Measurements from ENCODE around the gene SLC24A3.
A peak's percentile ranks its signal among the peaks of the same experiment; 100 is the strongest.

Gene SLC24A3

DNA sequence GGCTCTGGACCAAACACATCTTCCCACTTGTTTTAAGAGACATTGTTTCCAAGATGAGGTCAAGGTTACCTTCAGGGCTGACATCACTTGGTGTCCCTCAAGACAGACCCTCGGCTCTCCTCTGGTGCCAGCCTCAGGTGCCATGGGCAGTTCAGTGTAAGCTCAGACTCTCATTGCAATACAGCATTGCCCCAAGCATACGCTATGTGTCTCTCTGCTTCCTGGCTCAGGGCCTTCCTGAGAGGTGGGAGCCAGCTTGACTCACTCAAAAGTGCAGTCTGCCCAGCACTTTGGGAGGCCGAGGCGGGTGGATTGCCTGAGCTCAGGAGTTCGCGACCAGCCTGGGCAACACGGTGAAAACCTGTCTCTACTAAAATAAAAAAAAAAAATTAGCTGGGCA is 51.7 kb downstream of the SLC24A3 start (continued):
- TF ChIP-seq ZNF558 (tag by site-specific recombination; IDR thresholded peaks at IDR 0.05) (no peak), ZNF416 (tag by site-specific recombination; IDR thresholded peaks at IDR 0.05) (no peak), ZBTB44 (tag by site-specific recombination; IDR thresholded peaks at IDR 0.05) (no peak), ZNF174 (tag by site-specific recombination; IDR thresholded peaks at IDR 0.05) (no peak)

- ChIA-PET CTCF (interaction anchor here (0.7 kb wide), 1 partner anchor 488 kb away, joined by 3 read pairs; no protein-coding TSS in a partner anchor), POLR2A (no interaction called here)
- Histone ChIP-seq H3K36me3 (ENCODE audit: control insufficient read depth in 2 of 2, insufficient read depth in 1 of 2, low read length in 2 of 2) (no peaks in the 10 kb centered on the region), H3K9me3 (ENCODE audit: control insufficient read depth, insufficient read depth, low read depth, low read length) (no peaks in the 10 kb centered on the region), H3K4me1 (ENCODE audit: control insufficient read depth, insufficient read depth, low read length) (no peaks in the 10 kb centered on the region), H3K4me3 (ENCODE audit: low read depth, low read length) (no peak overlapping the region), H3K27ac (ENCODE audit: extremely low read depth, low read depth, low read length) (no peak overlapping the region)
- TF ChIP-seq KLF1 (tag by site-specific recombination; IDR thresholded peaks at IDR 0.05): no peak
- TF ChIP-seq ZNF24 (tag by site-specific recombination; IDR thresholded peaks at IDR 0.05): no peak
- TF ChIP-seq ZNF214 (tag by site-specific recombination; IDR thresholded peaks at IDR 0.05; ENCODE audit: borderline replicate concordance): no peak
- TF ChIP-seq GFI1B (tag by site-specific recombination; IDR thresholded peaks at IDR 0.05): no peak
- no peak for TF ChIP-seq ZSCAN4 (tag by site-specific recombination; IDR thresholded peaks at IDR 0.05)
- no peak for TF ChIP-seq BCL11B (tag by site-specific recombination; IDR thresholded peaks at IDR 0.05; ENCODE audit: low read depth)
- TF ChIP-seq ATF2 (tag by site-specific recombination; IDR thresholded peaks at IDR 0.05; ENCODE audit: low read depth): 0 out of 2 replicates have a peak, but pooled peaks have one; percentile 7
Observed at GRCh38 chr20:19265646-19266374, 53.4 kb downstream of the SLC24A3 start.

GRCh38 chr20:19268426-19268825 is 56.0 kb downstream of the SLC24A3 start:
- no peak overlapping the region for H3K4me3 ChIP-seq (ENCODE audit: low read depth, low read length)
- no peaks in the 10 kb centered on the region for H3K36me3 ChIP-seq (ENCODE audit: control insufficient read depth in 2 of 2, insufficient read depth in 1 of 2, low read length in 2 of 2)
- ChIA-PET POLR2A (no interaction called here), CTCF (no interaction called here)
- no peak for TF ChIP-seq HOXD13 (CRISPR knock-in tag; IDR thresholded peaks at IDR 0.05; ENCODE audit: borderline replicate concordance)
- TF ChIP-seq KLF8 (tag by site-specific recombination; IDR thresholded peaks at IDR 0.05): no peak
- no peaks in the 10 kb centered on the region for H3K9me3 ChIP-seq (ENCODE audit: control insufficient read depth, insufficient read depth, low read depth, low read length)
- H3K4me1 ChIP-seq (ENCODE audit: control insufficient read depth, insufficient read depth, low read length): no peaks in the 10 kb centered on the region
- H3K27ac ChIP-seq (ENCODE audit: extremely low read depth, low read depth, low read length): no peak overlapping the region

DNA sequence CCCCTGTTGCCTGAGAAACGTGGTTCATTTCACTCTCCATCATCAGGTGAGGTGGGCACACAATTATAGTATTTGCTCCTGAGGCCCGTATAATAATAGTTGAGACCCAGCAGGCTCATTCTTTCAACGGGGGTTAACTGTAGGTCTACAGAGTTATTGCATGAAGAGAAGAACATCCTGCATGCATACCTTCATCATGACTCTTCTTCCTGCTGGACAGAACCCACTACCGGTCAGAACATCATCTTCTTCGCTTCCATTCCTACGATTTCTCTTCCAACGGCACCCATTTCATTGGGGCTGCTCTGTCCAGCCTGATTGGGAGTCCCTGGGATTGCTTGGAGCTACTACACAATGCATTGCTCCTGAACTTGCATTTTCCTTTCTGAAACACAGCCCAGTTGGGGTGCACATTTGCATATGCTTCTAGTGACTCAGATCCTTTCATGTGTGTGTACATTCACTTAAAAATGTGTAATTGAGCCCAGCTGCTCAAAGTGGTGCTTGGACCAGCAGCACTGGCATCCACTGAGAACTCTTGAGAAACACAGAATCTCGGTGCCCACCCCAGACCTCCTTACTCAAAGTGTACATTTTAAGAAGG is 57.4 kb downstream of the SLC24A3 start:
- no peaks in the 10 kb centered on the region for H3K36me3 ChIP-seq (ENCODE audit: control insufficient read depth in 2 of 2, insufficient read depth in 1 of 2, low read length in 2 of 2)
- POLR2A ChIA-PET: no interaction called here
- no peaks in the 10 kb centered on the region for H3K9me3 ChIP-seq (ENCODE audit: control insufficient read depth, insufficient read depth, low read depth, low read length)
- no peak overlapping the region for H3K4me3 ChIP-seq (ENCODE audit: low read depth, low read length)
- no peak overlapping the region for H3K27ac ChIP-seq (ENCODE audit: extremely low read depth, low read depth, low read length)
- no peaks in the 10 kb centered on the region for H3K4me1 ChIP-seq (ENCODE audit: control insufficient read depth, insufficient read depth, low read length)
- CTCF ChIA-PET: no interaction called here
- TF ChIP-seq ZEB2 (tag by site-specific recombination; IDR thresholded peaks at IDR 0.05) (no peak), ZNF366 (tag by site-specific recombination; conservative IDR thresholded peaks at IDR 0.05) (no peak), EGR2 (tag by site-specific recombination; IDR thresholded peaks at IDR 0.05; ENCODE audit: low read depth) (no peak), AEBP2 (tag by site-specific recombination; IDR thresholded peaks at IDR 0.05; ENCODE audit: borderline replicate concordance) (no peak)
- TF ChIP-seq, protein P1, sequence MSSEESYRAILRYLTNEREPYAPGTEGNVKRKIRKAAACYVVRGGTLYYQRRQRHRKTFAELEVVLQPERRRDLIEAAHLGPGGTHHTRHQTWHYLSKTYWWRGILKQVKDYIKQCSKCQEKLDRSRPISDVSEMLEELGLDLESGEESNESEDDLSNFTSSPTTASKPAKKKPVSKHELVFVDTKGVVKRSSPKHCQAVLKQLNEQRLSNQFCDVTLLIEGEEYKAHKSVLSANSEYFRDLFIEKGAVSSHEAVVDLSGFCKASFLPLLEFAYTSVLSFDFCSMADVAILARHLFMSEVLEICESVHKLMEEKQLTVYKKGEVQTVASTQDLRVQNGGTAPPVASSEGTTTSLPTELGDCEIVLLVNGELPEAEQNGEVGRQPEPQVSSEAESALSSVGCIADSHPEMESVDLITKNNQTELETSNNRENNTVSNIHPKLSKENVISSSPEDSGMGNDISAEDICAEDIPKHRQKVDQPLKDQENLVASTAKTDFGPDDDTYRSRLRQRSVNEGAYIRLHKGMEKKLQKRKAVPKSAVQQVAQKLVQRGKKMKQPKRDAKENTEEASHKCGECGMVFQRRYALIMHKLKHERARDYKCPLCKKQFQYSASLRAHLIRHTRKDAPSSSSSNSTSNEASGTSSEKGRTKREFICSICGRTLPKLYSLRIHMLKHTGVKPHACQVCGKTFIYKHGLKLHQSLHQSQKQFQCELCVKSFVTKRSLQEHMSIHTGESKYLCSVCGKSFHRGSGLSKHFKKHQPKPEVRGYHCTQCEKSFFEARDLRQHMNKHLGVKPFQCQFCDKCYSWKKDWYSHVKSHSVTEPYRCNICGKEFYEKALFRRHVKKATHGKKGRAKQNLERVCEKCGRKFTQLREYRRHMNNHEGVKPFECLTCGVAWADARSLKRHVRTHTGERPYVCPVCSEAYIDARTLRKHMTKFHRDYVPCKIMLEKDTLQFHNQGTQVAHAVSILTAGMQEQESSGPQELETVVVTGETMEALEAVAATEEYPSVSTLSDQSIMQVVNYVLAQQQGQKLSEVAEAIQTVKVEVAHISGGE (tag by site-specific recombination; conservative IDR thresholded peaks at IDR 0.05; ENCODE audit: low read depth): no peak
